H9 (cell line): Measurements from ENCODE around the gene COL17A1. TPM values are rescaled to one million over a fixed set of nuclear protein-coding genes. Genes with fewer than 3 reads are reported as not detected.

Source experiments
- DNase-seq: peaks from one replicate; pipeline ENCODE4 v3.0.0-alpha.2; 2017
- H2AFZ ChIP-seq: one replicate; pipeline ENCODE4 v1.6.1; 2013; ENCODE audit warnings: mild to moderate bottlenecking, low read length, control low read depth, moderate library complexity
- H2AK5ac ChIP-seq: 2 replicates; pipeline ENCODE4 v1.6.1; 2013; ENCODE audit warnings: low read length, control low read depth, mixed read lengths; ENCODE audit not compliant: insufficient read length
- H2BK120ac ChIP-seq: one replicate; pipeline ENCODE4 v1.6.1; 2013; ENCODE audit warnings: low read depth, mild to moderate bottlenecking, low read length, control low read depth, inconsistent platforms; ENCODE audit not compliant: poor library complexity, severe bottlenecking
- H2BK12ac ChIP-seq: 2 replicates; pipeline ENCODE4 v1.6.1; 2013; ENCODE audit warnings: low read length, control low read depth, mixed read lengths, low read depth; ENCODE audit not compliant: insufficient read length
- H2BK15ac ChIP-seq: 2 replicates; pipeline ENCODE4 v1.6.1; 2013; ENCODE audit warnings: low read depth, low read length, control low read depth
- H2BK20ac ChIP-seq: one replicate; pipeline ENCODE4 v1.6.1; 2013; ENCODE audit warnings: low read depth, mild to moderate bottlenecking, low read length, control low read depth, inconsistent platforms; ENCODE audit not compliant: poor library complexity, severe bottlenecking
- H2BK5ac ChIP-seq: 2 replicates; pipeline ENCODE4 v1.6.1; 2013; ENCODE audit warnings: low read length, control low read depth, mixed read lengths; ENCODE audit not compliant: insufficient read length
- H3K14ac ChIP-seq: 2 replicates; pipeline ENCODE4 v1.6.1; 2013; ENCODE audit warnings: low read length, control low read depth; ENCODE audit not compliant: insufficient read depth
- H3K18ac ChIP-seq: 2 replicates; pipeline ENCODE4 v1.6.1; 2013; ENCODE audit warnings: low read depth, mild to moderate bottlenecking, mixed read lengths, low read length, control low read depth; ENCODE audit not compliant: insufficient read length
- H3K23ac ChIP-seq: 2 replicates; pipeline ENCODE4 v1.6.1; 2013; ENCODE audit warnings: low read length, control low read depth, mixed read lengths, low read depth; ENCODE audit not compliant: insufficient read length
- H3K23me2 ChIP-seq: 2 replicates; pipeline ENCODE4 v1.6.1; 2013; ENCODE audit warnings: low read depth, mild to moderate bottlenecking, mixed read lengths, low read length, control low read depth; ENCODE audit not compliant: insufficient read length, poor library complexity, severe bottlenecking
- H3K27ac ChIP-seq: 2 replicates; pipeline ENCODE4 v1.5.1; 2013; ENCODE audit warnings: low read length, control low read depth, mixed read lengths, low read depth; ENCODE audit not compliant: insufficient read length
- H3K27me3 ChIP-seq: 2 replicates; pipeline ENCODE4 v1.6.1; 2013; ENCODE audit warnings: low read length, control low read depth, inconsistent platforms; ENCODE audit not compliant: insufficient read depth
- H3K4ac ChIP-seq: 2 replicates; pipeline ENCODE4 v1.6.1; 2013; ENCODE audit warnings: low read depth, mild to moderate bottlenecking, control low read depth, inconsistent platforms, low read length, moderate library complexity
- H3K4me1 ChIP-seq: 2 replicates; pipeline ENCODE4 v1.6.1; 2013; ENCODE audit warnings: low read length, control low read depth, inconsistent platforms; ENCODE audit not compliant: insufficient read depth
- H3K4me2 ChIP-seq: 2 replicates; pipeline ENCODE4 v1.6.1; 2013; ENCODE audit warnings: low read length, control low read depth, mixed read lengths; ENCODE audit not compliant: insufficient read length, insufficient read depth
- H3K56ac ChIP-seq: 2 replicates; pipeline ENCODE4 v1.6.1; 2013; ENCODE audit warnings: low read depth, mild to moderate bottlenecking, mixed read lengths, low read length, control low read depth; ENCODE audit not compliant: insufficient read length
- H3K79me1 ChIP-seq: 2 replicates; pipeline ENCODE4 v1.6.1; 2013; ENCODE audit warnings: low read depth, mild to moderate bottlenecking, moderate library complexity, low read length, control low read depth, inconsistent platforms; ENCODE audit not compliant: insufficient read depth, poor library complexity, severe bottlenecking
- H3K79me2 ChIP-seq: 2 replicates; pipeline ENCODE4 v1.6.1; 2013; ENCODE audit warnings: low read length, control low read depth, inconsistent platforms; ENCODE audit not compliant: insufficient read depth
- H3K9ac ChIP-seq: 2 replicates; pipeline ENCODE4 v1.6.1; 2013; ENCODE audit warnings: low read length, control low read depth, mixed read lengths; ENCODE audit not compliant: insufficient read length; ENCODE audit errors: extremely low read depth
- H3K9me3 ChIP-seq: one replicate; pipeline ENCODE4 v1.6.1; 2013; ENCODE audit warnings: low read depth, low read length, inconsistent platforms; ENCODE audit not compliant: control insufficient read depth
- H3T11ph ChIP-seq: one replicate; pipeline ENCODE4 v1.6.1; 2013; ENCODE audit warnings: mild to moderate bottlenecking, low read length, control low read depth, inconsistent platforms
- H4K20me1 ChIP-seq: one replicate; pipeline ENCODE4 v1.6.1; 2013; ENCODE audit not compliant: control insufficient read depth, insufficient read length, insufficient read depth
- H4K5ac ChIP-seq: 2 replicates; pipeline ENCODE4 v1.6.1; 2013; ENCODE audit warnings: low read depth, mild to moderate bottlenecking, mixed read lengths, low read length, control low read depth; ENCODE audit not compliant: insufficient read length
- H4K8ac ChIP-seq: replicated peaks from 2 replicates; pipeline ENCODE4 v1.6.1; 2013; ENCODE audit warnings: low read length, control low read depth, mixed read lengths, low read depth; ENCODE audit not compliant: insufficient read length
- H4K91ac ChIP-seq: 2 replicates; pipeline ENCODE4 v1.6.1; 2013; ENCODE audit warnings: low read depth, mild to moderate bottlenecking, moderate library complexity, mixed read lengths, low read length, control low read depth; ENCODE audit not compliant: insufficient read length
- H3K27ac Mint-ChIP-seq, 3 experiments: 2 replicates in 2 of 3; 3 replicates in 1 of 3; pipeline ENCODE4 v1.8.0; 2020 to 2021; ENCODE audit warnings: mixed read lengths in 3 of 3, mild to moderate bottlenecking in 1 of 3, moderate library complexity in 1 of 3
- H3K27me3 Mint-ChIP-seq: 2 replicates; pipeline ENCODE4 v1.8.0; 2021; ENCODE audit warnings: low read depth, mild to moderate bottlenecking, moderate library complexity, mixed read lengths
- H3K36me3 Mint-ChIP-seq, 3 experiments: 2 replicates in 2 of 3; 3 replicates in 1 of 3; pipeline ENCODE4 v1.8.0; 2020 to 2021; ENCODE audit warnings: low read depth in 3 of 3, mixed read lengths in 3 of 3; ENCODE audit not compliant: insufficient read depth in 1 of 3
- H3K4me1 Mint-ChIP-seq, 2 experiments: 2 replicates each; pipeline ENCODE4 v1.8.0; 2020; ENCODE audit warnings: mixed read lengths in 2 of 2
- H3K4me3 Mint-ChIP-seq, 2 experiments: 2 replicates in 1 of 2; 3 replicates in 1 of 2; pipeline ENCODE4 v1.8.0; 2020 to 2021; ENCODE audit warnings: mild to moderate bottlenecking in 2 of 2, mixed read lengths in 2 of 2, moderate library complexity in 1 of 2
- H3K9me3 Mint-ChIP-seq, 2 experiments: 2 replicates in 1 of 2; 3 replicates in 1 of 2; pipeline ENCODE4 v1.8.0; 2020; ENCODE audit warnings: mild to moderate bottlenecking in 2 of 2, mixed read lengths in 2 of 2, moderate library complexity in 1 of 2
- CTCF ChIP-seq: fragments of 200-600 bp; sonication (generic); conservative IDR thresholded peaks from 3 replicates; pipeline ENCODE4 v1.8.0; 2021; ENCODE audit warnings: antibody characterized with exemption, mild to moderate bottlenecking
- WGBS: extraction: QIAGEN DNeasy Blood & Tissue Kit; methylation state at CpG from one replicate; pipeline ENCODE4 v1.1.7; 2013; ENCODE audit warnings: missing lambda C conversion rate, low lambda C conversion rate, mixed read lengths; ENCODE audit not compliant: insufficient read length; ENCODE audit errors: extremely low coverage; 5-methylcytosine and 5-hydroxymethylcytosine counted together
- total RNA-seq: library from RNA; stranded (reverse); gene quantifications from 2 replicates; pipeline ENCODE4 v1.2.1, GENCODE V29; 2021

COL17A1 gene
- total RNA-seq, 1 experiment from 2014 or later = 1.9 TPM

- peaks cover 23 to 28% of the 10 kb centered on the region in 2 experiments for H3K4me1 Mint-ChIP-seq
- no peak for TF ChIP-seq CTCF
These were observed 32.2 kb upstream of the COL17A1 start for GRCh38 chr10:104117839-104118323.

More at GRCh38 chr10:104117839-104118323, 32.2 kb upstream of the COL17A1 start:
- H3K9me3 Mint-ChIP-seq = no peaks in the 10 kb centered on the region
- no peak overlapping the region for H3K4me3 Mint-ChIP-seq
- Histone ChIP-seq H2BK15ac (no peak overlapping the region), H3K79me1 (no peaks in the 10 kb centered on the region), H2AK5ac (no peak overlapping the region), H3K4me2 (no peak overlapping the region), H3K23me2 (peaks cover 10% of the 10 kb centered on the region), H3K9ac (no peak overlapping the region), H4K91ac (no peak overlapping the region), H2BK12ac (no peak overlapping the region), H3K9me3 (no peaks in the 10 kb centered on the region), H3K14ac (no peak overlapping the region), H4K8ac (no peak overlapping the region), H3K4me1 (no peaks in the 10 kb centered on the region), H2BK20ac (no peak overlapping the region), H3K4ac (no peak overlapping the region), H3K27me3 (no peaks in the 10 kb centered on the region), H2BK120ac (no peak overlapping the region), H3K79me2 (no peaks in the 10 kb centered on the region), H3K23ac (no peak overlapping the region), H2AFZ (no peak overlapping the region), H3T11ph (no peak overlapping the region), H4K20me1 (no peaks in the 10 kb centered on the region), H3K18ac (no peak overlapping the region), H3K56ac (no peak overlapping the region), H2BK5ac (no peak overlapping the region), H3K27ac (no peak overlapping the region), H4K5ac (no peak overlapping the region)
- H3K36me3 Mint-ChIP-seq = no peaks in the 10 kb centered on the region
- no peaks in the 10 kb centered on the region for H3K27me3 Mint-ChIP-seq
- no peak overlapping the region for H3K27ac Mint-ChIP-seq
- no peak for DNase-seq
- WGBS = no CpG with 5 or more reads among the region's 4 CpGs
